T-helper 1 cell treated with Interleukin-12 subunit alpha and Interleukin-12 subunit beta and Interleukin-4 antibody, amounts not matched to agents 30 ng/mL and 1 ng/mL, for 36 hours (primary cell): ENCODE data around the gene ROBO2. TPM values are rescaled to one million over a fixed set of nuclear protein-coding genes. Genes with fewer than 3 reads are reported as not detected.

Experiments
- intact Hi-C: fragments of 100-400 bp; cut with micrococcal nuclease; formaldehyde crosslinking; loops from one replicate; pipeline ENCODE4 v1.15.1; 2024
- total RNA-seq: library from RNA; stranded (reverse); gene quantifications from 2 replicates; pipeline ENCODE4 v1.2.3, GENCODE V29; 2022

The ROBO2 gene
- total RNA-seq, 1 donor from 2014 or later, result not detected

DNA sequence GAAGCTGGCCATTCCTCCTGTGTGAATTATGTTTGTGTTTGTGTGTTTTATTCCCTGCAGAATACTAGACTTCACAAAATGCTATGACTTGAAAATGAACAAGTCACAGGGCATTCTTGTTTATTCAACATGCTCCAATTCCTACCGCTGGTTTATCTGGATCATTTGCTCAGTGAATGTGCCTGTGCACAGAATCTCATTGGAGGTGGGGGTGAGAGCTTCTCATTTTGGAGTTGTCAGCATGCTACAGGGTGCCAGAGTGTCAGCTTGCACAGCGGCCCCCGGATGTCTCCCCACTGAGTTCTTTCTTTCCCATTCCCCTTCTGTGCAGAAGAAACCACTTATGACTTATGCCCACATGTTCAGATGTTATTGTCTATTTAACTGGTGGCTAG lies 428.7 kb downstream of the ROBO2 start:
- intact Hi-C loops, result no loop called here

DNA sequence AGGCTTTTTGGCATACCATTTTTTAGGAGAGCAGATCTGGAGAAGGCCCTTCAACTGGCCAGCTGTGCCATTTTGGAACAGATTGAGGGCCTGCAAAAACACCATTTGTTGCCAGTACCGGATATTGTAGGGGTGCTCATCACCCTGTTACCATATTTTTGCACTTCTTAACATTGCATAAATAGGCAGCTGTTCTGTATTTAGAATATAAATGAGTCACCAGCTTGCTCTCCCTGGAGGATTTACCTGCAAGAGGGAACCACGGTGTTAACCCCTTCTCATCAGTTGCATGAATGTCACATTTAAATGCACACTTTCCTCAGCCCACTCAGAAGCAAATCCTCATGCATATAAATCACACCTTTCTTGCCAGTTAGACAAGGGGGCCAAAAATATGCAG lies 435.6 kb downstream of the ROBO2 start:
- intact Hi-C loops, result no loop called here

DNA sequence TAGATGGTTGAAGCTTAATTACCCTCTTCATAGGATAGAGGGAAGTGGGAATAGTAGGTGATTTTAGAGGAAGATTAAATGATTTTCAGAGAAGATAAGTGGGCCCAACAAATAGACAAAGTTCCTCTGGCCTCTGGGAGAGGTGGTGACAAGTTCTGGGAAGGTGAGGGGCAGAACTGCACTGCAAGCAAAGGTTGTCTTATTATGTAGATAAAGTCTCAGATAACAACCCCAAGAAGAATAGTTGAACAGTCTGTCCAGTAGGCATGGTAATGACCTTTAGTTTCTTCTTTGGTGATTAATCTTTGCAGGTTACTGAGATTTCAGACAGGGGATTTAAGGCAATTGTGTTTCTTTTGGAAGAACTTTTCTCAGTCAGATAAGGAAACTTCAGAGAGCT lies 439.1 kb downstream of the ROBO2 start:
- intact Hi-C loops, result no loop called here

DNA sequence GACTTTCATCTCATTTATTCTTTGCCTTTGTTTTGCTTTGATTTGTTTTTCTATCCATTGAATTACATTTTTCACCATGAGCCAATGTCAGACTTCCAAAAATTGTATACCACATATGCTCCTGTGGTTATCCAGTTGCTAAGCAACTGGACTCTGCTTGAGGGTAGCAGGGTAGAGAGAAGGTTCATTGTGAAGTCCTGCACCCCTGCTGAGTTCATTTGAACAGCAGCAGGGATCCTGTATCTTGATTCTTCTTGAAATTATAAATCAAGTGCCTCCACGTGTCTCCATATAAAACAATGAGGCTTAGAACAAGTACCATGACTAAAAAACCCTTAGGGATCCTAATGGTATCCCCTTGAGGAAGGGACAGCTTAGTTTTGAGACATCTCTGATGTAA lies 449.3 kb downstream of the ROBO2 start:
- intact Hi-C loops, result no loop called here

DNA sequence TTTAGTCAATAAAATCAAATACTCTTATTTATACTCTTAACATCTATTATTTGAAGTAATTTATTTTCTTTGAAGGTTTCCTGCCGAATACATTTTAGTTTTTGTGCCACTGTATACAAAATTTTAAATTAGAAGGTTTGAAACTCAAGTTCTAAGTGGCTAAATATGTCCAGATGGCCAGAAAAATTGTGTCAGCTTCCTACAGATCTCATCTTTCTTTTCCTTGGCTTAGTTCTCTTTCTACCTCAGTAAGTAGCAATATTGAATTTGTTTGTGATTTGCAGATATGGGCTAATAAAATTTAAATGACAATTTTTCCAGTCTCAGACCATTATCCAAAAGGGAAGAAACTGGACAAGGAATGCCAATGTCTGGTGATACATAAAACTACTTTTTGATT lies 452.1 kb downstream of the ROBO2 start:
- intact Hi-C loops, result no loop called here

DNA sequence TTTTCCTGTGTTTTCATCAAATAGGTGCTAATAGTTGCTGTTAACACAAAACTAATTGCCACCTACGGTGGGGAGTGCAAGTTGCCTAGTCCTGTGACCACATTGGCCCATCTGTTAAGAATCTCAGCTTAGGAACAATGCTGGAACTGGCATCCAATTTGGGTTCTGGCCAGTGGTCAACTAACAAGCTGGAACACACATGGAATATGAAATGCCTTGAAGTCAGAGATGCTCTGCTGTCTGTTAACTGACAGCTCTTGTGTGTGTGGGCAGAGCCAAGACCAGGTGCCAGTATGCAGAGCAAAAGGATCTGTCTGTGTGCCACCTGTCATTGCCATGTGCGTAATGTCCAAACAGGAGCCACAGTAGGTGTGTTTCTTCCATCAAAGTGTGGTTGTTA lies 460.8 kb downstream of the ROBO2 start:
- intact Hi-C loops, result no loop called here

DNA sequence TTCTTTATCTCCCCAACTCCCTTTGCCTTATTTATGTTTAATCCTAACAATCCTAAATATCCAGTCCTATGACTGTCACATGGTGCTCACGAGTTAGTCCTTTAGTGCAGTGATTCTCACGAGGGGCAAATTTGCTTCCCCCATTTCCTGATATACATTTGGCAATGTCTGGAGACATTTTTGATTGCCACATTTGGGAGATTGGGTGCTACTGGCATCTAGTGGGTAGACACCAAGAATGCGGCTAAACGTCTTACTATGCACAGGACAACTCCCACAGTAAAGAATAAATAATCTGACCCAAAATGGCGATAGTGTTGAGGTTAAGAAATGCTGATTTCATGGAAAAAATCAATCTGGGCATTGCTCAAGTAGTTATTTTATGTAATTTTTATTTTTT lies 466.5 kb downstream of the ROBO2 start:
- intact Hi-C loops, result no loop called here

DNA sequence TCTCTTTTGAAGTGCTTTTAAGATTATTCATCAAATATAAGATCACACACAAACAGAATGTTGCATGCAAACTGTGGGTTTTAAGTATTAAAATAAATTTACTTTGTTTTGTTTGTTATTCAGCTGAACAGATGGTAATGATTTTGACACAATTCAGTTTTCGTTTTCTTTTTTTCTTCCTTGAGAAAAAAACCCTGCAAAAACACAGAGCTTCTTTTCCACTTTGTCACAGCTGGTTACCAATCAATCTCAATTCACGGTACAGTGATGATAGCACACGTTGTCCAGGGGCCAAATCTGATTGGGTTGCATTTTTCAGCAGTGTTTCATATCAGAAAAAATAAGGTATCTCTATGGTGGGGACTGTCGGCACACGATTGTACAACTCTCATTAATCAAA lies 473.6 kb downstream of the ROBO2 start:
- intact Hi-C loops, result no loop called here

DNA sequence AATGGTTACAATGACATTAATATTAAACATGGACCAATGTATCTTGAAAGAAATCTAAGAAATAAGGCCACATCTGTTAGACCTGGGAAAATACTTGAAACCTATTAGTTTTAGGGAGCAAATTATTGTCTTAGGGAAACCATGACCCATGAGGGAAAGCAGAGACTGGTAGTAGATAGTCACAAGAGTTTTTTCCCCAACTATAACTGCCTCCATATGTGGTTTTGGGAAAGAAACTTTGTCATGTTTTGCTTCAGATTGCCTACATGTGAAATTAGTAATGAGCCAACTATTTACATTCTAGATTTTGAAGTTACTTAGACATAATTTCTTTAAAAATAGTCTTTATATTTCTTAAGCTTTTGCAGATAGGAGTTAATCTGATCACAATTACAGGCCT lies 474.9 kb downstream of the ROBO2 start:
- intact Hi-C loops, result no loop called here

DNA sequence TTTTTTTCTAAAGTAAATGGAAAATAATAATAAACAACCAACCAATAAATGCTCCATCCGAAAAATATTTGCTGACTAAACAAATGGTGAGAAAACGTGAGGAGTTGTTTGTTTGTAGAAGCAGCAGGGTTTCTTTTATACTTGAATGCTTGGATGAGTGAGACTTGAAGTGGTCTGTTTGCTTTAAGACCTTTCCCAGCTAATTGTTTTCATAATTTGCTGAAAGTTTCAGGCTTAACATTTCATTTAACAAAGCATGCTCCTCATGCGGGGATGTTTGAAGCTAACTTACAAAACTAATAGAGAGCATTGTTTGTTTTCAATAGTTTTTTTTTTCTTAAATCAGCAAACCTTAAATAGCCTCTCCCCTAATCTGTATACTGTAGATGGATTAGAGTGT lies 484.6 kb downstream of the ROBO2 start:
- intact Hi-C loops, result no loop called here

DNA sequence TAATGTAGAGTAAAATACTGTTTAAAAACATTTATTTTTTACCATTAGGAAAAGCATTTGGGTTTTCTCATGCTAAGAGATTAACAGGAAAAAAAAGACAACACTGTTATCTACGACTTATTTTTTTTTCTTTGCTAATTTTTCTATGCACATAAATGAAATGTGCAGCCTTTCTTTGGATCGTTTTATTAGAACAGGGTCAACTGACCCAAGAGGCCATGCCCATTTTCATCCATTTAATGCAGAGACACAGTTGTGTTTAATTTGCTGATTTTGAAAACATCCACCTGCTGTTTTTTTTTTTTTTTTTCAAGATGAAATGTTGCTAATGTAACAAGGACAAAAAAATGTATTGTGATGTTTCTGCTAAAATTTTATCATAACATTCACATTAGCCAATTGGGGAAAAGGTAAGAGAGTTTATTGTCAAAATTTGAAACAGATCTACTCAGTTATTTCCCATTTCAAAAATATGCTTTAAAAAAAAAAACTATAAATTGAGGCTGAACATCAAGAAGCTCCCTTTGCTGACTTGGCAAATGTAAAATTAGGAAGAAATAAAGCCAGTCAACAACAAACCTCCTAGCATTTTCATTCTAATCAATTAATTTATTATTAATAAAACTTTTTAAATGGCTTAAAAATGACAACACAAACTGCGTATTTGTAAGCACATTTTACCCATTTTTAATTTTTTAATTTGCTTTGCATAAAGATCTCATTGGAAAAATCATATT lies 485.2 kb downstream of the ROBO2 start:
- intact Hi-C loops, result no loop called here

DNA sequence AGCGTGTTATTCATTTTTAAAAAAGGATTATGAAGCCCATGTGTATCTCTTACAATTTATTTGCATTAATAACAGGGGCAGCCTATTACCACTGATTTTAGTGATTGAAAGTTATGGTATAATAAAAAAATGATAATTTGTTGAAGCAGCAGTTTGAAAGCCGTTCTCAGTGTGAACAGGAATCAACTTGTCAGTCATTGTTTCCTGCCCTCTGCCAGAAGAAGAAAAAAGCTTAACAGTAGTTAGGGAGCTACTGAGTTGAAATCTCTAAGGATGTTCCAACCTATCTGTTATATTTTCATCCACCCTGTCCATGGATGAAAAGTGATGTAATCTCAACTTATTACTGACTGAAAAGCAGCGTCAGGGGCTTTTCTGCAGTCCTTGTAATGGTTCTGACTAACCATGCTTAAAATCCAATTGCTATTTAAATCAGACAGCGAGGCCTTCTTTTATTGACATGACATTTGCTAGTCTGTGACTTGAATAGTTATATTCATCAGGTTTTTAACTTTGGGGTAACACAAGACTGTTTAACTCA lies 486.7 kb downstream of the ROBO2 start:
- intact Hi-C loops, result no loop called here

DNA sequence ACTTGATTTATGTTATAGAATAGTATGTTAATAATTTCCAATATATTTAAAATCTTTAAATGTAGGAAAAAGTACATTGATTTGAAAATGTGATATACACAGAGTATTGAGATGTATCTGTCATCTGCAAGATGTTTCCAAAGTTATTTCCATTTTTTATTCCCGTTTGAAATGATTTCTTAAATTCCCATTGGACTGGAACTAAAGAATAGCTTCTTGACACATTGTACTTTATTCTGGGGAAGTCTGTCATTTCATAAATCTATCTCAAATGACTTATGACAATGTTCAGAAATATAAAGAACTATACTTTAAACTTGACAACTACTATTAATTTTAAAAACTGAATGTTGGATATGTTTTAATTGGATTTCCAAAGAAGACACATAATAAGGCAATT lies 489.6 kb downstream of the ROBO2 start:
- intact Hi-C loops, result no loop called here

DNA sequence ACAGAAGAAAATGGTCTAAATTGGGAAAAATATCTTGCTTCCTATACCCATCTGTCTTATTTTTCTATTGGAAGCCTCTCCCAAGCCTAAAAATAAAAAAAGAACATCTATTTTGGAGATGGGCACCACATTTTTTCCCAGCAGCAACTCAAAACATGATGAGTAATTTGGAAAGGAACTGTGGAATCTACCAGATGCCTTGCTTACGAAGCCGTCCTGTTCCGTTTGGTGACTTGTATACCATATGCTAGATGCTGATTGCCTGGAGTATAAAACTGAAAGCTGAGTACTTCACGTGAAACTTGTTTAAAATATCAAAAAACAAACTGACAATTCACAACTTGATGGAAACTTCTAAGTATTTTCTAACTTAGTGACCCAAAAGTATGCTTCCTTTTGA lies 491.0 kb downstream of the ROBO2 start:
- intact Hi-C loops, result no loop called here

DNA sequence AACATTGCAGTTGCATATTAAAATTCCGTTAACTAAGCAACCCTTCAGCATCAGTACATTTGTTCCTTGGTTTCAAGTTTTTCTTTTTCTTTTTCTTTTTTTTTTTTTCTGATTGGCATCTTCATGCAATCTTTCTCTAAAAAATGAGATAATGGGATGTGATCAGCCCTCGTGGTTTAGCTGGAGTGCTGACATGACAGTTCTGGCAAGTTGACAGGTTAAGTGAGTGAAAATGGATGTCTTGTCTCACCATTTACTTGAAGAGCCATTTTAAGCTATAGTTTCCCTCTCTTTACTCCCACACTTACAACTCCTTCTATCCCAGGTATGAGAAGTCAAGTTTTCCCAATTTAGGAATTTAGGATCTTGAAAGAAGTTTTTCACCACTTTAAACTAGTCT lies 495.2 kb downstream of the ROBO2 start:
- intact Hi-C loops, result no loop called here

DNA sequence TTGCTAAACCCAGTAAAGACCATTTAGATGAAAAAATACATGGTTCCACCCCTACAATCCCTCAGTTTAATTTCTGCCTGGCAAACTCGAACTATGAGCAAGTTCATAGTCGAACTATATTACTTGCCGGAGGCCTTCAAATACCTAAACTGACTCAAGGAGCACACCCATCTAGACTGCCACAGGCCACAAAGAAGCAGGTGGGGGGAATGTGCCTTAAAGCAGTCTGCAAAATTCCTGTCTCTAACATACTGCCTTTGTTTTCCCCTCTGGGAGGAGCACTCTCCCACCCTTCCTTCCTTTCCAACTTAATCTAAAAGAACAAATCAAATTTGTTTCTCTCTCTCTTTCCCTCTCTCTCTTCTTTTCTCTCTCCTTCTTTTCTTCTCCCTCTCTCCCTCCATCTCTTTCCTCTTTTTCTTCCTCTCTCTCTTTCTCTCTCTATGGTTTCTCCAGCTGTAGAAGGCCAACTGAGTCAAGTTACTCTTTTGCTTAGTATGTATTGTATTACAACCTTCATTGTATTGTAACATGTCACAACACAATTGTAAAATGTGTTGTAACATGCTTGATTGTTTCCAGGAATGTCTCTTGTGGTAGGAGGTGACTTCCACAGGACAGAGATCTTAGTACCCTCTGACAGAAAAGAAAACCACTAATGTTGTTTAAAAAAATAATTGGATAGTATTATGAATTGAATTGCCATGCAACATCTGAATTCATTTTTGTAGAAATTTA lies 496.3 kb downstream of the ROBO2 start:
- intact Hi-C loops, result no loop called here

DNA sequence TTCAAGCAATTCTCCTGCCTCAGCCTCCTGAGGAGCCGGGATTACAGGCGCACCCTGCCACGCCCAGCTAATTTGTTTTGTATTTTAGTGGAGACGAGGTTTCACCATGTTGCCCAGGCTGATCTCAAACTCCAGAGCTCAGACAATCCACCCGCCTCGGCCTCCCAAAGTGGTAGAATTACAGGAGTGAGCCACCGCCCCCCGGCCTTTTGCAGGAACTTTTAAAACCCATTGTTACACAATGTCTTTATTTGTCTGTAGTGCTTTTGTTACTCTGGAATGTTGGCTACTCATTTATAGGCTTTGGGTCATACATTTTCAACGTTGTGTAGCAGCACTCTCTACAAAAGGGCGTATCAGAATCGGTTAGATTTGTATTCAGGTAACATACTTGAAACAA lies 499.1 kb downstream of the ROBO2 start:
- intact Hi-C loops, result no loop called here

DNA sequence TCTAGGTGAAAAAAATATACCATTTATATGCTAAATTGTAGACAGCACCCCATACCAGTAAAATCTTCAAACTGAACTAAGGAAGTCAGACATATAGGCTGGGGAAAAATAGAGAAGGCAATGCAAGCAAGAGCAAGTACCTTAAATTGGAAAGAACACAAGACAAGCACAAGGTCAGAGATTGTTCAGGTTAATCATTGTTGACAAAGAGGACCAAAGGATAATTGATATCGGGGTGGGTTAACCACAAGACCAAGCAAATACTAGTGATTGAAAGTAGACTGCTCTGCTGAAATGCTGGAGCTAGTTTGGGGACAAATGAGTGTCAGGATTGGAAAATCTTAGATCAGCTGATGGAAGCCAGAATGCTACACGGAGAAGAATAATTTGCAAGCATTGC lies 499.8 kb downstream of the ROBO2 start:
- intact Hi-C loops, result no loop called here

DNA sequence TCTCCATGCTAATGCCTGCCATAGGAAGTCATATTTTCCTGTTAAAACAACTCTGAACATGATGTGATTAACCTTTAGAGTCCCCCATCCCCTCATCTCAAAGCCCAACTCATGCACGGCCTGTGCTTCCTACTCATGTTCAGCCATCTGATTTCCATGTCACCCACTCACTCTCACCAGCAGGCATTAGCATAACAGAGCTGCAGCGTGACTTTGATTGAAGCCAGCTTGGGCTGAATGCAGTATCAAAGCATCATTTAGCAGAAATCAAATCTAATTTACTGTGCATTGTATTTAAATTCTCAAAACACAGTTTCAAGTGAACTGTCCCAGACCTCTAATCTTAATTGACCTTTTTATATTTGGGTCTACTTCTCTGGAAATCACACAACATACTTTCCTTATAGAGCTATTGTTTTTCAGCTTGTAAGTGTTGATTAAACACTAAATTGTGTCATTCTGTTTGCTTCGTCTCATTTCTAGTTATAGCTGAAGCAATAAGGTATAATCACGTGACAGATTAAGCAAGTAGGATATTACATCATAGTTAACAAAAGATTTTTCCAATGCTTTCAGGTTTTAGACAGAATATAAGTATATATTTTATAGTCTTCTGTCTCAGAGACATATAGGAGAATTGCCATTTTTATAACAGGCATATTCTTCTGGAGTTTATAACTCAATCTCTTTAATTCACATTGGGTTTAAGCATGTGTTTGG lies 501.5 kb downstream of the ROBO2 start:
- intact Hi-C loops, result no loop called here

DNA sequence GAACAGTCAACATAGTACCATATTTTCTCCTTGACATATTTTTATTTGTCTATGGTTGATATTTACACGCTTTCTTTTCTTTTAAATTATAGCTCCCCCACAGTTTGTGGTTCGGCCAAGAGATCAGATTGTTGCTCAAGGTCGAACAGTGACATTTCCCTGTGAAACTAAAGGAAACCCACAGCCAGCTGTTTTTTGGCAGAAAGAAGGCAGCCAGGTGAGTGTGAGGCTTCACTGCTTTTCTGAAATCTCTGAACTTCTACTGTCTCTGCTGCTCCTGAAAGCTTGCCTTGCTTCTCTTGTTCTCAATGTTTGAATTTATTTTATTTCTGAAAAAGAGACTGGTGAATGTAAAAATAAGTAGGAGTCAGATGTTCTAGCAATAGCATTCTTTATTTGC lies 506.3 kb downstream of the ROBO2 start:
- intact Hi-C loops, result no loop called here

DNA sequence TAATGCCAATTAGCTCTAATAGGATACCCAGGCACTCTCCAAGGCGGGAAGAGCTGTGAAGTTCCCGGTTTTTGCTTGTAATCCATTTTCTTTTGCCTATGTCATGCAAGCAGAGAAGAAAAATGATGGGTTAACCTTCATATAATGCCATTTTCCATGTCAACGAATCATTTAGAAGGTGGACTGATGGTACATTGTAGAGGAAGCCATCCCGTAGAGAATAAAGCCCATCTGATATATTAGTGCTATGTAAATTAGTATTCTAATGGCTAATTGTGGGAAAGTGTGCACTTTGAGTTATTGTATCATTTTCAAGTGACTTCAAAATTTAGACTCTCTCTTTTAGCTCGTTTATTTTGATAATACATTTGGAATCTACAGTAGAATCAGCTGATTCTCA lies 509.1 kb downstream of the ROBO2 start:
- intact Hi-C loops, result no loop called here

DNA sequence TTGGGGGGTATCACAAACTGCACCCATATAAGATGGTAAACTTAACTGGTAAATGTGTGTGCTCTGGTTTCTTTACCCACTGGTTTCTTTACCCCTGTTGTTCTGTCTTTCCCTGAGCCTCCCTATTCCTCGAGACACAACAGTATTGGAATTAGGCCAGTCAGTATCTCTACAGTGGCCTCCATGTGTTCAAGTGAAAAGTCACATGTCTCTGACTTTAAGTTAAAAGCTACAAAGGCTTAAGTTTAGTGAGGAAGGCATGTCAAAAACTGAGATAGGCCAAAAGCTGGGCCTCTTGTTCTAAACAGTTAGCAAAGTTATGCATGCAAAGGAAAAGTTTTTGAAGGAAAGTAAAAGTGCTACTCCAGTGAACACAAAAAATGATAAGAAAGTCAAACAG lies 513.3 kb downstream of the ROBO2 start:
- intact Hi-C loops, result no loop called here
